Nephron progenitor cell (in vitro differentiated cells): ENCODE results near the gene CEP128.

ENCODE experiments used
- DNase-seq: peaks from one replicate; pipeline ENCODE4 v3.0.0; 2021
- H3K27ac Mint-ChIP-seq: 2 replicates; pipeline ENCODE4 v1.8.0; 2021; ENCODE audit warnings: mild to moderate bottlenecking, moderate library complexity, mixed read lengths
- H3K27me3 Mint-ChIP-seq: 2 replicates; pipeline ENCODE4 v1.8.0; 2021; ENCODE audit warnings: mild to moderate bottlenecking, low read depth, mixed read lengths; ENCODE audit not compliant: poor library complexity
- H3K36me3 Mint-ChIP-seq: 2 replicates; pipeline ENCODE4 v1.8.0; 2021; ENCODE audit warnings: low read depth, mixed read lengths
- H3K4me1 Mint-ChIP-seq: 2 replicates; pipeline ENCODE4 v1.8.0; 2021; ENCODE audit warnings: mixed read lengths
- H3K4me3 Mint-ChIP-seq: 2 replicates; pipeline ENCODE4 v1.8.0; 2021; ENCODE audit warnings: mild to moderate bottlenecking, moderate library complexity, mixed read lengths
- H3K9me3 Mint-ChIP-seq: 2 replicates; pipeline ENCODE4 v1.8.0; 2021; ENCODE audit warnings: mild to moderate bottlenecking, moderate library complexity, mixed read lengths
- CTCF ChIP-seq: fragments of 200-600 bp; sonication (generic); IDR thresholded peaks from 2 replicates; pipeline ENCODE4 v1.5.0; 2021; ENCODE audit warnings: antibody characterized with exemption

CEP128 gene

GRCh38 chr14:80681651-80682050 lies 259.9 kb downstream of the CEP128 start:
- H3K4me3 Mint-ChIP-seq = no peak overlapping the region
- DNase-seq = no peak
- no peak overlapping the region for H3K27ac Mint-ChIP-seq
- no peaks in the 10 kb centered on the region for H3K27me3 Mint-ChIP-seq
- no peaks in the 10 kb centered on the region for H3K4me1 Mint-ChIP-seq
- H3K36me3 Mint-ChIP-seq = peaks cover 53% of the 10 kb centered on the region
- peaks cover 58% of the 10 kb centered on the region for H3K9me3 Mint-ChIP-seq
- no peak for TF ChIP-seq CTCF

- DNase-seq = no peak
- H3K36me3 Mint-ChIP-seq = peaks cover 53% of the 10 kb centered on the region
- no peak for TF ChIP-seq CTCF
- no peak overlapping the region for H3K4me3 Mint-ChIP-seq
- H3K9me3 Mint-ChIP-seq = peaks cover 58% of the 10 kb centered on the region
- H3K27me3 Mint-ChIP-seq = no peaks in the 10 kb centered on the region
- no peaks in the 10 kb centered on the region for H3K4me1 Mint-ChIP-seq
- H3K27ac Mint-ChIP-seq = no peak overlapping the region
Measured at GRCh38 chr14:80679273-80679672, 262.3 kb downstream of the CEP128 start.

DNA sequence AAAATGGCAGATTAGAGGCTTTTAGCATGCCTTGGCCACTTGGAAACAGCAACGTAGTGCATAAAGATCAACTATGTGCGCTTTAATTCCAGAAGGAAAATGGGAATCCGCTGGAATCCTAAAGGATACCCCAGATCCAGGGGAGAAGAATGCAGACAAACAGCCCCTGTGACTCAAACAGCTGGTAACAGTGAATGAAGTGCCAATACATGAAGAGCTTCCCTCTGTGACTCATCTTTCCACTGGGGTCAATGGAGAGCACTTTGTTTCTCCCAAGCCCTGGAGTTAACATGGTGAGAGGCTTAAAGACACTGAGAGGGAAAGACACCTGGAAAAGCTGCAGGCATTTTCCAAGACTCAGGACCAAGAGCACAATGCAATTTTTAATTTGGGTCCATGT lies 263.1 kb downstream of the CEP128 start:
- H3K27ac Mint-ChIP-seq = no peak overlapping the region
- peaks cover 50% of the 10 kb centered on the region for H3K36me3 Mint-ChIP-seq
- no peak for TF ChIP-seq CTCF
- DNase-seq = no peak
- no peaks in the 10 kb centered on the region for H3K4me1 Mint-ChIP-seq
- no peaks in the 10 kb centered on the region for H3K27me3 Mint-ChIP-seq
- H3K9me3 Mint-ChIP-seq = peaks cover 57% of the 10 kb centered on the region
- no peak overlapping the region for H3K4me3 Mint-ChIP-seq

- no peaks in the 10 kb centered on the region for H3K27me3 Mint-ChIP-seq
- no peak overlapping the region for H3K27ac Mint-ChIP-seq
- DNase-seq = no peak
- H3K36me3 Mint-ChIP-seq = peaks cover 16% of the 10 kb centered on the region
- no peak for TF ChIP-seq CTCF
- H3K4me1 Mint-ChIP-seq = peaks cover 24% of the 10 kb centered on the region
- no peak overlapping the region for H3K4me3 Mint-ChIP-seq
- peaks cover 16% of the 10 kb centered on the region for H3K9me3 Mint-ChIP-seq
Measured at GRCh38 chr14:80669426-80669825, 272.1 kb downstream of the CEP128 start.

DNA sequence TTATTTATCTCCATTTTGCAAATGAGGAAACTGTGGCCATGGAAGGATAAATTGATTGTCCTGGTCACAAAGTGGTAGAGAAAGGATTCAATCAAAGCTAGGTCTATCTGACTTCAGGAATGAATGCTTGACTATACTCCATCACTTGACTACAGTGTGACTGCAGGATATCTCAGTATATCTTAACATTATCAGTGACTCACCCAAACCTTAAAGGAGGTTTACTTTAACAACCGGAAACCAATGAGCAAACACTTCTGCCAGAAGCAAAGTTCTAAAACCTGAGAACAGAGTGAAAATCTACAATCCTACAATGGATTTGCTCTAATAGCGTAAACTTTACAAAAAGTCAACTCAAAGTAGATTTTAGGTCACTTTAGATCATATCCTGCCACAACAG lies 277.0 kb downstream of the CEP128 start:
- Mint-ChIP-seq H3K4me3 (no peak overlapping the region), H3K9me3 (peaks cover 12% of the 10 kb centered on the region), H3K27ac (no peak overlapping the region), H3K27me3 (no peaks in the 10 kb centered on the region), H3K4me1 (peaks cover 11% of the 10 kb centered on the region), H3K36me3 (peaks cover 16% of the 10 kb centered on the region)
- TF ChIP-seq CTCF = no peak
- no peak for DNase-seq

DNA sequence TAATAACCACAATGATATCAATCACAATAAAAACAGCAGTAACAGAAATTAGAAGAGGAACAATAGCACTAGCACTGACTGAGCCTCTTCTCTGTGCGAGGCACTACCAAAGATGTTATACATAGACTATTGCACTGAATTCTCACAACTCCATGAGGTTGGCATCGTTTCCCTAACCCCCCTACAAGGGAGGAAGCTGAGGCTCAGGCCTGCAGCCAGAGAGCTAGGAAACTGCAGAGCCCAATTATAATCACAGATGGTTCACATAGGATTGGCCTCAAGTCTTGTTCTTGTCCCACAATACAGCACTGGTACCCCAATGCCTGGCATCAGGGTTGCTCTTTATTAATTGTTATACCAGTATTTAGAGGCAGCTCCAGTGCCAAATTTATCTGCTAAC lies 278.0 kb downstream of the CEP128 start:
- Mint-ChIP-seq H3K4me3 (no peak overlapping the region), H3K27ac (no peak overlapping the region), H3K4me1 (peaks cover 11% of the 10 kb centered on the region), H3K9me3 (peaks cover 3% of the 10 kb centered on the region), H3K27me3 (no peaks in the 10 kb centered on the region), H3K36me3 (peaks cover 8% of the 10 kb centered on the region)
- no peak for DNase-seq
- no peak for TF ChIP-seq CTCF
